Measurements from ENCODE around the gene CACNB4. TPM values are rescaled to one million over a fixed set of nuclear protein-coding genes. Genes with fewer than 3 reads are reported as not detected.
A peak's percentile ranks its signal among the peaks of the same experiment; 100 is the strongest.

CACNB4 gene
- polyA plus RNA-seq, 1 of the 3 experiments (the other 2 are of a cell fraction): 0.18 TPM

- TF ChIP-seq EP300 (IDR thresholded peaks at IDR 0.05; ENCODE audit: borderline replicate concordance in 1 of 2, low read depth in 1 of 2, low read length in 1 of 2) (no peak), GABPA (IDR thresholded peaks at IDR 0.05; ENCODE audit: low read depth) (no peak), TEAD4 (IDR thresholded peaks at IDR 0.05; ENCODE audit: borderline replicate concordance, insufficient read depth) (no peak)
- TF ChIP-seq, protein P1, sequence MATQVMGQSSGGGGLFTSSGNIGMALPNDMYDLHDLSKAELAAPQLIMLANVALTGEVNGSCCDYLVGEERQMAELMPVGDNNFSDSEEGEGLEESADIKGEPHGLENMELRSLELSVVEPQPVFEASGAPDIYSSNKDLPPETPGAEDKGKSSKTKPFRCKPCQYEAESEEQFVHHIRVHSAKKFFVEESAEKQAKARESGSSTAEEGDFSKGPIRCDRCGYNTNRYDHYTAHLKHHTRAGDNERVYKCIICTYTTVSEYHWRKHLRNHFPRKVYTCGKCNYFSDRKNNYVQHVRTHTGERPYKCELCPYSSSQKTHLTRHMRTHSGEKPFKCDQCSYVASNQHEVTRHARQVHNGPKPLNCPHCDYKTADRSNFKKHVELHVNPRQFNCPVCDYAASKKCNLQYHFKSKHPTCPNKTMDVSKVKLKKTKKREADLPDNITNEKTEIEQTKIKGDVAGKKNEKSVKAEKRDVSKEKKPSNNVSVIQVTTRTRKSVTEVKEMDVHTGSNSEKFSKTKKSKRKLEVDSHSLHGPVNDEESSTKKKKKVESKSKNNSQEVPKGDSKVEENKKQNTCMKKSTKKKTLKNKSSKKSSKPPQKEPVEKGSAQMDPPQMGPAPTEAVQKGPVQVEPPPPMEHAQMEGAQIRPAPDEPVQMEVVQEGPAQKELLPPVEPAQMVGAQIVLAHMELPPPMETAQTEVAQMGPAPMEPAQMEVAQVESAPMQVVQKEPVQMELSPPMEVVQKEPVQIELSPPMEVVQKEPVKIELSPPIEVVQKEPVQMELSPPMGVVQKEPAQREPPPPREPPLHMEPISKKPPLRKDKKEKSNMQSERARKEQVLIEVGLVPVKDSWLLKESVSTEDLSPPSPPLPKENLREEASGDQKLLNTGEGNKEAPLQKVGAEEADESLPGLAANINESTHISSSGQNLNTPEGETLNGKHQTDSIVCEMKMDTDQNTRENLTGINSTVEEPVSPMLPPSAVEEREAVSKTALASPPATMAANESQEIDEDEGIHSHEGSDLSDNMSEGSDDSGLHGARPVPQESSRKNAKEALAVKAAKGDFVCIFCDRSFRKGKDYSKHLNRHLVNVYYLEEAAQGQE (IDR thresholded peaks at IDR 0.05; ENCODE audit: low read depth, low read length): no peak
- TF ChIP-seq, protein P2, sequence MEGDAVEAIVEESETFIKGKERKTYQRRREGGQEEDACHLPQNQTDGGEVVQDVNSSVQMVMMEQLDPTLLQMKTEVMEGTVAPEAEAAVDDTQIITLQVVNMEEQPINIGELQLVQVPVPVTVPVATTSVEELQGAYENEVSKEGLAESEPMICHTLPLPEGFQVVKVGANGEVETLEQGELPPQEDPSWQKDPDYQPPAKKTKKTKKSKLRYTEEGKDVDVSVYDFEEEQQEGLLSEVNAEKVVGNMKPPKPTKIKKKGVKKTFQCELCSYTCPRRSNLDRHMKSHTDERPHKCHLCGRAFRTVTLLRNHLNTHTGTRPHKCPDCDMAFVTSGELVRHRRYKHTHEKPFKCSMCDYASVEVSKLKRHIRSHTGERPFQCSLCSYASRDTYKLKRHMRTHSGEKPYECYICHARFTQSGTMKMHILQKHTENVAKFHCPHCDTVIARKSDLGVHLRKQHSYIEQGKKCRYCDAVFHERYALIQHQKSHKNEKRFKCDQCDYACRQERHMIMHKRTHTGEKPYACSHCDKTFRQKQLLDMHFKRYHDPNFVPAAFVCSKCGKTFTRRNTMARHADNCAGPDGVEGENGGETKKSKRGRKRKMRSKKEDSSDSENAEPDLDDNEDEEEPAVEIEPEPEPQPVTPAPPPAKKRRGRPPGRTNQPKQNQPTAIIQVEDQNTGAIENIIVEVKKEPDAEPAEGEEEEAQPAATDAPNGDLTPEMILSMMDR (IDR thresholded peaks at IDR 0.05): peak; percentile 86
Measured at GRCh38 chr2:151808258-151809072, 290.4 kb downstream of the CACNB4 start (continued).

DNA sequence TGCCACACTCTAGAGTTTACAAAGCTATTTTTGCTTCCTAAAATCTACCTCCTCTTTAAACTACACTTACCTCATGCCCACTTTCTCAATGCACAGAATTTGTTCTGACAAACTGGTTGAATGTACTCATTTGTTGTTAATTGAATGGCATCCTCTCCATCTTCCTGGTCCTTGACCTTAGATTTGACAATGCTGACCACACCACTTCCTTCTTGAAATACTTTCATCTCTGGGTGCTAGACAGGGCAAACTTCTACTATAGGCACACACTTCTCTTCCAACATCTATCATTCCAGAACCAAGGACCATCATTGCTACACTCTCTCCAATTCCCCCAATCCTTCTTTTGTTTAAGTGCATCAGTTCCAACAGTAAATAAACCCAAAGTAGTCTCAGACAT, 292.9 kb downstream of the CACNB4 start:
- no peak for DNase-seq
- no peak overlapping the region for H2AFZ ChIP-seq (ENCODE audit: low read depth)
- CTCF ChIA-PET: interaction anchor here (0.9 to 1.0 kb wide), 2 partner anchors 11 to 25 kb away, joined by 4 read pairs; no protein-coding TSS in a partner anchor
- TF ChIP-seq YY1 (IDR thresholded peaks at IDR 0.05; ENCODE audit: low read depth) (no peak), RAD21 (IDR thresholded peaks at IDR 0.05; ENCODE audit: low read length) (no peak), EZH2phosphoT487 (IDR thresholded peaks at IDR 0.05; ENCODE audit: borderline replicate concordance, low read depth) (no peak), ZBTB33 (IDR thresholded peaks at IDR 0.05; ENCODE audit: borderline replicate concordance, low read depth) (no peak), RCOR1 (IDR thresholded peaks at IDR 0.05; ENCODE audit: low read length) (no peak), NFIC (IDR thresholded peaks at IDR 0.05; ENCODE audit: borderline replicate concordance) (no peak), FOSL2 (IDR thresholded peaks at IDR 0.05; ENCODE audit: borderline replicate concordance, low read depth) (no peak), MAX (IDR thresholded peaks at IDR 0.05; ENCODE audit: low read depth) (no peak), PBX3 (IDR thresholded peaks at IDR 0.05) (no peak), JUND (IDR thresholded peaks at IDR 0.05) (no peak), SIN3A (IDR thresholded peaks at IDR 0.05; ENCODE audit: borderline replicate concordance, low read depth, low read length) (no peak), POLR2AphosphoS5 (IDR thresholded peaks at IDR 0.05; ENCODE audit: low read depth, low read length) (no peak)
- TF ChIP-seq, protein P1 (IDR thresholded peaks at IDR 0.05; ENCODE audit: low read depth, low read length): no peak

More for the DNA sequence above, 292.9 kb downstream of the CACNB4 start:
- Histone ChIP-seq H3K9ac (no peak overlapping the region), H3K27ac (ENCODE audit: low read depth in 2 of 2, low read length in 1 of 2) (no peak overlapping the region), H3K4me1 (ENCODE audit: control insufficient read depth in 1 of 2, insufficient read depth in 2 of 2, low read depth in 1 of 2, low read length in 1 of 2) (no peaks in the 10 kb centered on the region), H3K4me3 (ENCODE audit: low read depth in 2 of 2, low read length in 1 of 2) (no peak overlapping the region), H3K27me3 (ENCODE audit: insufficient read depth) (no peaks in the 10 kb centered on the region), H3F3A (replicated peaks; ENCODE audit: insufficient read depth) (peaks cover 7% of the 10 kb centered on the region), H3K9me2 (no peaks in the 10 kb centered on the region), H3K79me2 (ENCODE audit: insufficient read depth) (peaks cover 6% of the 10 kb centered on the region; the same call in 1 of the 2 replicates), H3K4me2 (no peak overlapping the region), H4K20me1 (ENCODE audit: insufficient read depth) (no peaks in the 10 kb centered on the region), H3K36me3 (replicated peaks in 1 of 2; ENCODE audit: control insufficient read depth in 1 of 2, insufficient read depth in 2 of 2, low read length in 1 of 2) (peaks cover 72 to 73% of the 10 kb centered on the region in 2 experiments), H3K9me3 (no peaks in the 10 kb centered on the region)
- POLR2A ChIA-PET: no interaction called here

Measured in SK-N-SH (cell line).